HepG2 (cell line): ENCODE results near the gene DENND4B. TPM values are rescaled to one million over a fixed set of nuclear protein-coding genes. Genes with fewer than 3 reads are reported as not detected.

ENCODE experiments used
- AKNA ChIP-seq: sonication (generic); formaldehyde crosslinking; IDR thresholded peaks from 2 replicates; pipeline ENCODE4 v1.4.0; 2020; ENCODE audit warnings: missing genetic modification reagents, borderline replicate concordance
- ATF7 ChIP-seq, 2 experiments: fragments of 450-650 bp in 1 of 2; sonication (generic) in 1 of 2; formaldehyde crosslinking in 1 of 2; IDR thresholded peaks; 2 replicates each; pipeline versions ENCODE4 v1.4.0 to v1.6.1; 2016 to 2020; ENCODE audit warnings: antibody characterized with exemption in 1 of 2, mild to moderate bottlenecking in 1 of 2, missing genetic modification reagents in 1 of 2
- DR1 ChIP-seq: sonication (generic); formaldehyde crosslinking; IDR thresholded peaks from 2 replicates; pipeline ENCODE4 v1.8.0; 2021; ENCODE audit warnings: mild to moderate bottlenecking, missing genetic modification reagents, inconsistent platforms
- E2F1 ChIP-seq: sonication (generic); formaldehyde crosslinking; IDR thresholded peaks from 2 replicates; pipeline ENCODE4 v1.5.0; 2020; ENCODE audit warnings: missing genetic modification reagents
- ETV5 ChIP-seq: IDR thresholded peaks from 2 replicates; pipeline ENCODE4 v1.6.1; 2018; ENCODE audit warnings: missing biosample characterization, missing genetic modification reagents, inconsistent platforms, borderline replicate concordance
- FOXK1 ChIP-seq: sonication (generic); formaldehyde crosslinking; IDR thresholded peaks from 2 replicates; pipeline ENCODE4 v1.4.0; 2020; ENCODE audit warnings: low read depth, missing genetic modification reagents, borderline replicate concordance
- NFIC ChIP-seq: IDR thresholded peaks from 2 replicates; pipeline ENCODE4 v1.6.1; 2012; ENCODE audit warnings: mild to moderate bottlenecking, low read length, inconsistent platforms
- RXRB ChIP-seq: IDR thresholded peaks from 2 replicates; pipeline ENCODE4 v1.6.1; 2016; ENCODE audit warnings: borderline replicate concordance, missing genetic modification reagents, missing compliant biosample characterization
- SUZ12 ChIP-seq: fragments of 150-350 bp; IDR thresholded peaks from 2 replicates; pipeline ENCODE4 v1.6.1; 2014; ENCODE audit warnings: low read depth, low read length
- TCF7 ChIP-seq: sonication (generic); IDR thresholded peaks from 2 replicates; pipeline ENCODE4 v1.6.1; 2016; ENCODE audit warnings: antibody characterized with exemption, low read depth
- TERF1 ChIP-seq: sonication (generic); formaldehyde crosslinking; IDR thresholded peaks from 2 replicates; pipeline ENCODE4 v1.8.0; 2022; ENCODE audit warnings: mild to moderate bottlenecking, missing genetic modification reagents, moderate library complexity
- UBTF ChIP-seq: sonication (generic); formaldehyde crosslinking; IDR thresholded peaks from 2 replicates; pipeline ENCODE4 v1.4.0; 2020; ENCODE audit warnings: mild to moderate bottlenecking, missing genetic modification reagents
- YY1 ChIP-seq: IDR thresholded peaks from 2 replicates; pipeline ENCODE4 v1.6.1; 2011; ENCODE audit warnings: low read length, low read depth, moderate library complexity, mild to moderate bottlenecking; ENCODE audit not compliant: insufficient read depth, insufficient replicate concordance
- ZBTB37 ChIP-seq: sonication (generic); formaldehyde crosslinking; IDR thresholded peaks from 2 replicates; pipeline ENCODE4 v1.4.0; 2020; ENCODE audit warnings: mild to moderate bottlenecking, missing genetic modification reagents
- ZBTB7A ChIP-seq: sonication (generic); formaldehyde crosslinking; IDR thresholded peaks from 2 replicates; pipeline ENCODE4 v1.8.0; 2022; ENCODE audit warnings: mild to moderate bottlenecking, missing genetic modification reagents
- ZNF121 ChIP-seq: sonication (generic); formaldehyde crosslinking; IDR thresholded peaks from 2 replicates; pipeline ENCODE4 v1.5.0; 2020; ENCODE audit warnings: mild to moderate bottlenecking, missing genetic modification reagents
- ZNF460 ChIP-seq: sonication (generic); formaldehyde crosslinking; IDR thresholded peaks from 2 replicates; pipeline ENCODE4 v1.5.1; 2020; ENCODE audit warnings: missing genetic modification reagents, mild to moderate bottlenecking, borderline replicate concordance
- polyA plus RNA-seq, 8 experiments: library from polyadenylated mRNA; depleted of rRNA in 3 of 8; stranded (reverse) in 7 of 8; unstranded in 1 of 8; fragments of >200 nt; fragmentation: Illumina TruSeq in 4 of 8; extraction: Trizol in 4 of 8; gene quantifications; 2 replicates each; pipeline versions ENCODE4 v1.2.1 to v1.2.3, GENCODE V29; 2011 to 2016; ENCODE audit warnings: low read depth in 4 of 8, missing spikeins in 1 of 8, mixed read lengths in 1 of 8; ENCODE audit not compliant: insufficient read depth in 1 of 8
- total RNA-seq, 5 experiments: library from RNA; depleted of rRNA; stranded (reverse); fragments of >200 nt; fragmentation: Illumina TruSeq; extraction: Trizol; gene quantifications; 2 replicates each; pipeline ENCODE4 v1.2.3, GENCODE V29; 2016; ENCODE audit warnings: low read depth in 1 of 5

The DENND4B gene
- total and polyA plus RNA-seq, 2 of the 13 experiments (the other 11 are each of a cell fraction or from before 2014, with no cell fraction given) = 15.1 to 20.3 TPM

- peak; percentile 64; the same call in 1 of the 2 replicates for TF ChIP-seq AKNA (CRISPR knock-in tag)
- TF ChIP-seq ATF7 (IDR thresholded peaks at IDR 0.05) = peak; percentile 73
- TF ChIP-seq ATF7 (CRISPR knock-in tag; IDR thresholded peaks at IDR 0.05) = peak; percentile 79; the same call in 1 of the 2 replicates
- no peak for TF ChIP-seq TCF7
- TF ChIP-seq SUZ12 = no peak
- peak; percentile 27 for TF ChIP-seq UBTF
- TF ChIP-seq FOXK1 (CRISPR knock-in tag) = peak; percentile 64; the same call in 1 of the 2 replicates
- no peak for TF ChIP-seq TERF1 (CRISPR knock-in tag)
- peak; percentile 69 for TF ChIP-seq E2F1 (CRISPR knock-in tag)
- peak; percentile 83 for TF ChIP-seq ZNF121 (CRISPR knock-in tag)
- peak; percentile 72 for TF ChIP-seq YY1
- no peak for TF ChIP-seq ZBTB37 (CRISPR knock-in tag)
- TF ChIP-seq ETV5 (CRISPR knock-in tag) = peak; percentile 82
- peak; percentile 40; the same call in 1 of the 2 replicates for TF ChIP-seq RXRB (CRISPR knock-in tag)
- TF ChIP-seq NFIC = no peak
- TF ChIP-seq ZBTB7A (CRISPR knock-in tag) = peak; percentile 90
- TF ChIP-seq ZNF460 = no peak
- peak; percentile 76; the same call in 1 of the 2 replicates for TF ChIP-seq DR1 (CRISPR knock-in tag)
Observed at GRCh38 chr1:153963030-153963849, 16.7 kb upstream of the DENND4B start, which contains the start of gene SLC39A1 (continued).
